SK-N-SH (cell line): ENCODE measurements around the gene PRLR. TPM values are rescaled to one million over a fixed set of nuclear protein-coding genes. Genes with fewer than 3 reads are reported as not detected.

ENCODE experiments used
- CTCF ChIA-PET: fragments of 300-600, 350-600 bp; formaldehyde crosslinking; extraction: SDS; loops from one replicate; lab custom pipeline; 2021; lab: Yijun Ruan, JAX
- POLR2A ChIA-PET: fragments of 350-600 bp; sonication (Branson Sonifier 250); formaldehyde crosslinking; extraction: SDS; loops from one replicate; lab custom pipeline; 2020; ENCODE audit warnings: antibody characterized with exemption, inconsistent platforms; lab: Yijun Ruan, JAX
- DNase-seq: peaks from one replicate; pipeline ENCODE4 v3.0.0; 2012
- H2AFZ ChIP-seq: fragments of 200-600 bp; sonication (generic); 2 replicates; pipeline ENCODE4 v1.8.1; 2016; ENCODE audit warnings: antibody characterized with exemption, mild to moderate bottlenecking, low read depth
- H3F3A ChIP-seq: fragments of 200-600 bp; sonication (generic); replicated peaks from 2 replicates; pipeline ENCODE3; 2016; ENCODE audit warnings: antibody characterized with exemption, mild to moderate bottlenecking; ENCODE audit not compliant: insufficient read depth
- H3K27ac ChIP-seq, 2 experiments: fragments of 200-500 bp in 1 of 2; fragments of 200-600 bp in 1 of 2; sonication (Bioruptor generic) in 1 of 2; sonication (generic), shearing (Covaris generic) in 1 of 2; 2 replicates each; pipeline versions ENCODE4 v1.5.1 to v1.6.1; 2014 to 2016; ENCODE audit warnings: low read depth in 2 of 2, inconsistent platforms in 1 of 2, low read length in 1 of 2, mild to moderate bottlenecking in 1 of 2, mixed read lengths in 1 of 2
- H3K27me3 ChIP-seq: fragments of 200-600 bp; sonication (generic), shearing (Covaris generic); 2 replicates; pipeline ENCODE4 v1.6.1; 2016; ENCODE audit warnings: mixed run types; ENCODE audit not compliant: insufficient read depth
- H3K36me3 ChIP-seq, 2 experiments: fragments of 200-500 bp in 1 of 2; fragments of 200-600 bp in 1 of 2; sonication (Bioruptor generic) in 1 of 2; sonication (generic) in 1 of 2; replicated peaks in 1 of 2; 2 replicates each; pipeline versions ENCODE3 to v1.5.1; 2014 to 2016; ENCODE audit warnings: low read length in 1 of 2, mild to moderate bottlenecking in 1 of 2; ENCODE audit not compliant: insufficient read depth in 2 of 2, control insufficient read depth in 1 of 2
- H3K4me1 ChIP-seq, 2 experiments: fragments of 200-500 bp in 1 of 2; fragments of 200-600 bp in 1 of 2; sonication (Bioruptor generic) in 1 of 2; sonication (generic), shearing (Covaris generic) in 1 of 2; 2 replicates each; pipeline versions ENCODE4 v1.5.1 to v1.6.1; 2014 to 2016; ENCODE audit warnings: low read depth in 1 of 2, low read length in 1 of 2, mixed run types in 1 of 2; ENCODE audit not compliant: insufficient read depth in 2 of 2, control insufficient read depth in 1 of 2
- H3K4me2 ChIP-seq: fragments of 200-600 bp; sonication (generic), shearing (Covaris generic); 2 replicates; pipeline ENCODE4 v1.6.1; 2017; ENCODE audit warnings: mixed run types
- H3K4me3 ChIP-seq, 2 experiments: fragments of 200-500 bp in 1 of 2; fragments of 200-600 bp in 1 of 2; sonication (Bioruptor generic) in 1 of 2; sonication (generic), shearing (Covaris generic) in 1 of 2; 2 replicates each; pipeline versions ENCODE4 v1.5.1 to v1.8.1; 2014 to 2016; ENCODE audit warnings: low read depth in 2 of 2, inconsistent platforms in 1 of 2, low read length in 1 of 2, mild to moderate bottlenecking in 1 of 2, mixed read lengths in 1 of 2, moderate library complexity in 1 of 2
- H3K79me2 ChIP-seq: fragments of 200-600 bp; sonication (generic); 2 replicates; pipeline ENCODE4 v1.8.1; 2017; ENCODE audit warnings: mild to moderate bottlenecking; ENCODE audit not compliant: insufficient read depth
- H3K9ac ChIP-seq: fragments of 200-600 bp; sonication (generic); 2 replicates; pipeline ENCODE4 v1.6.1; 2017; ENCODE audit warnings: mixed run types
- H3K9me2 ChIP-seq: fragments of 200-600 bp; sonication (generic); 2 replicates; pipeline ENCODE4 v1.6.1; 2017; ENCODE audit warnings: mixed run types
- H3K9me3 ChIP-seq: fragments of 200-600 bp; sonication (generic); 2 replicates; pipeline ENCODE4 v1.6.1; 2017; ENCODE audit warnings: mixed run types, mild to moderate bottlenecking, moderate library complexity
- H4K20me1 ChIP-seq: fragments of 200-600 bp; sonication (generic); 2 replicates; pipeline ENCODE4 v1.6.1; 2017; ENCODE audit warnings: mild to moderate bottlenecking, mixed run types; ENCODE audit not compliant: insufficient read depth
- CHD2 ChIP-seq: fragments of 150-350 bp; IDR thresholded peaks from 2 replicates; pipeline ENCODE4 v1.6.1; 2018; ENCODE audit warnings: low read length; ENCODE audit not compliant: partially characterized antibody
- FOXJ3 ChIP-seq: sonication (generic); formaldehyde crosslinking; IDR thresholded peaks from 2 replicates; pipeline ENCODE4 v1.5.1; 2020; ENCODE audit warnings: mild to moderate bottlenecking, missing genetic modification reagents
- GABPA ChIP-seq: IDR thresholded peaks from 2 replicates; pipeline ENCODE4 v1.4.0; 2012; ENCODE audit warnings: low read depth, mild to moderate bottlenecking
- JUND ChIP-seq: IDR thresholded peaks from 2 replicates; pipeline ENCODE4 v1.4.0; 2012
- RAD21 ChIP-seq: IDR thresholded peaks from 2 replicates; pipeline ENCODE4 v1.6.1; 2012; ENCODE audit warnings: mild to moderate bottlenecking, low read length
- REST ChIP-seq: IDR thresholded peaks from 2 replicates; pipeline ENCODE4 v1.6.1; 2012; ENCODE audit warnings: mild to moderate bottlenecking, low read depth, low read length, moderate library complexity
- RFX5 ChIP-seq: IDR thresholded peaks from 2 replicates; pipeline ENCODE4 v1.6.1; 2012; ENCODE audit warnings: mild to moderate bottlenecking, improper control_type of control experiment, low read length
- SIN3A ChIP-seq: IDR thresholded peaks from 2 replicates; pipeline ENCODE4 v1.6.1; 2012; ENCODE audit warnings: low read depth, mild to moderate bottlenecking, low read length, moderate library complexity, borderline replicate concordance
- SMC3 ChIP-seq: IDR thresholded peaks from 2 replicates; pipeline ENCODE4 v1.6.1; 2012; ENCODE audit warnings: low read depth, low read length, improper control_type of control experiment
- TAF1 ChIP-seq: IDR thresholded peaks from 2 replicates; pipeline ENCODE4 v1.6.1; 2012; ENCODE audit warnings: low read depth, mild to moderate bottlenecking, low read length, moderate library complexity, borderline replicate concordance
- USF2 ChIP-seq: fragments of 150-350 bp; IDR thresholded peaks from 2 replicates; pipeline ENCODE4 v1.6.1; 2017; ENCODE audit warnings: antibody characterized with exemption, low read length, low read depth, borderline replicate concordance
- WGBS: methylation state at CpG from one replicate; pipeline ENCODE4 v1.1.6; 2017; ENCODE audit warnings: low lambda C conversion rate; 5-methylcytosine and 5-hydroxymethylcytosine counted together
- polyA plus RNA-seq, 3 experiments: library from polyadenylated mRNA; depleted of rRNA; stranded (reverse); fragments of >200 nt; gene quantifications; 2 replicates each; pipeline ENCODE4 v1.2.3, GENCODE V29; 2012
- TF ChIP-seq, protein P1 (sequence below): fragments of 150-350 bp; IDR thresholded peaks from 2 replicates; pipeline ENCODE4 v1.6.1; 2016; ENCODE audit warnings: mild to moderate bottlenecking, low read depth, low read length
- TF ChIP-seq, protein P2 (sequence below): IDR thresholded peaks from 2 replicates; pipeline ENCODE4 v1.4.0; 2012; ENCODE audit warnings: low read depth
- TF ChIP-seq, protein P3 (sequence below): IDR thresholded peaks from 2 replicates; pipeline ENCODE4 v1.4.0; 2012; ENCODE audit warnings: low read depth, borderline replicate concordance
- TF ChIP-seq, protein P4 (sequence below): fragments of 200-600 bp; sonication (generic); IDR thresholded peaks from 2 replicates; pipeline ENCODE4 v1.6.1; 2017; ENCODE audit warnings: antibody characterized with exemption, mild to moderate bottlenecking, moderate library complexity

PRLR gene
- polyA plus RNA-seq, 1 of the 3 experiments (the other 2 are of a cell fraction): 0.13 TPM

- no peaks in the 10 kb centered on the region for H4K20me1 ChIP-seq
- no peak overlapping the region for H3K4me3 ChIP-seq
- TF ChIP-seq, protein P1, sequence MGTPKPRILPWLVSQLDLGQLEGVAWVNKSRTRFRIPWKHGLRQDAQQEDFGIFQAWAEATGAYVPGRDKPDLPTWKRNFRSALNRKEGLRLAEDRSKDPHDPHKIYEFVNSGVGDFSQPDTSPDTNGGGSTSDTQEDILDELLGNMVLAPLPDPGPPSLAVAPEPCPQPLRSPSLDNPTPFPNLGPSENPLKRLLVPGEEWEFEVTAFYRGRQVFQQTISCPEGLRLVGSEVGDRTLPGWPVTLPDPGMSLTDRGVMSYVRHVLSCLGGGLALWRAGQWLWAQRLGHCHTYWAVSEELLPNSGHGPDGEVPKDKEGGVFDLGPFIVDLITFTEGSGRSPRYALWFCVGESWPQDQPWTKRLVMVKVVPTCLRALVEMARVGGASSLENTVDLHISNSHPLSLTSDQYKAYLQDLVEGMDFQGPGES: no peak
- TF ChIP-seq TAF1: no peak
- no peak for TF ChIP-seq REST
- TF ChIP-seq RAD21: no peak
- TF ChIP-seq, protein P2, sequence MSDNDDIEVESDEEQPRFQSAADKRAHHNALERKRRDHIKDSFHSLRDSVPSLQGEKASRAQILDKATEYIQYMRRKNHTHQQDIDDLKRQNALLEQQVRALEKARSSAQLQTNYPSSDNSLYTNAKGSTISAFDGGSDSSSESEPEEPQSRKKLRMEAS: no peak
- TF ChIP-seq FOXJ3 (CRISPR knock-in tag): no peak
- TF ChIP-seq GABPA: no peak
- TF ChIP-seq, protein P3, sequence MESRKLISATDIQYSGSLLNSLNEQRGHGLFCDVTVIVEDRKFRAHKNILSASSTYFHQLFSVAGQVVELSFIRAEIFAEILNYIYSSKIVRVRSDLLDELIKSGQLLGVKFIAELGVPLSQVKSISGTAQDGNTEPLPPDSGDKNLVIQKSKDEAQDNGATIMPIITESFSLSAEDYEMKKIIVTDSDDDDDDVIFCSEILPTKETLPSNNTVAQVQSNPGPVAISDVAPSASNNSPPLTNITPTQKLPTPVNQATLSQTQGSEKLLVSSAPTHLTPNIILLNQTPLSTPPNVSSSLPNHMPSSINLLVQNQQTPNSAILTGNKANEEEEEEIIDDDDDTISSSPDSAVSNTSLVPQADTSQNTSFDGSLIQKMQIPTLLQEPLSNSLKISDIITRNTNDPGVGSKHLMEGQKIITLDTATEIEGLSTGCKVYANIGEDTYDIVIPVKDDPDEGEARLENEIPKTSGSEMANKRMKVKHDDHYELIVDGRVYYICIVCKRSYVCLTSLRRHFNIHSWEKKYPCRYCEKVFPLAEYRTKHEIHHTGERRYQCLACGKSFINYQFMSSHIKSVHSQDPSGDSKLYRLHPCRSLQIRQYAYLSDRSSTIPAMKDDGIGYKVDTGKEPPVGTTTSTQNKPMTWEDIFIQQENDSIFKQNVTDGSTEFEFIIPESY: no peak
- TF ChIP-seq RFX5: no peak
- no peaks in the 10 kb centered on the region for H3K36me3 ChIP-seq
- H3K9ac ChIP-seq: no peak overlapping the region
- ChIA-PET POLR2A (no interaction called here), CTCF (no interaction called here)
- H2AFZ ChIP-seq: no peak overlapping the region
- no peak overlapping the region for H3K4me2 ChIP-seq
- DNase-seq: no peak
- H3F3A ChIP-seq: peaks cover 4% of the 10 kb centered on the region
- H3K4me1 ChIP-seq: peaks cover 2 to 5% of the 10 kb centered on the region in 2 experiments; a peak in 2 of 4 replicates
- H3K9me2 ChIP-seq: no peaks in the 10 kb centered on the region
- no peak overlapping the region for H3K27ac ChIP-seq
- WGBS: 30% methylated on average over 2 of the region's 2 CpGs
- no peaks in the 10 kb centered on the region for H3K79me2 ChIP-seq
- H3K27me3 ChIP-seq: no peaks in the 10 kb centered on the region
- no peaks in the 10 kb centered on the region for H3K9me3 ChIP-seq
Measured at GRCh38 chr5:35124932-35125331, 105.4 kb downstream of the PRLR start.

DNA sequence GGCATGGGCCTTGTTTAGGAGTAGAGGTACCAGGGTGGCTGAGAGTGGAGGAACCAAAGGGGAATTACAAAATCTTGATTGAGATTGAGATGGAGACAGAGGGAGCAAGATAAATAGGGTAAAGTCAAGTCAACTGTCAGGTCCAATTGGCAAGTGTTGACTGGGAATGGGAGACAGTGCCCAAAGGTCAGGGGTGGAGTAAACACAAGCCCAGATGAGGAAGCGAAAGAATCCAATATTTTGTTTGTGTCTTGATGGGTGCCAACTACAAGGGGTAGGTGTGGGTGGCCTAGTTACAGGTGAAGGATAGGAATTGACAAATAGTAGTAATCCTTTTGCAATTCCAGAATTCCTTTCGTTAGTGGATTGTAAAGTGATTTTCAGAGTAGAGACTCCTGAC is 107.5 kb downstream of the PRLR start:
- H3K9me3 ChIP-seq: no peaks in the 10 kb centered on the region
- 39% methylated on average over 2 of the region's 2 CpGs for WGBS
- H3K27ac ChIP-seq: no peak overlapping the region
- ChIA-PET CTCF (no interaction called here), POLR2A (no interaction called here)
- H2AFZ ChIP-seq: no peak overlapping the region
- H3K9ac ChIP-seq: no peak overlapping the region
- peaks cover under 1% of the 10 kb centered on the region for H3F3A ChIP-seq
- no peak overlapping the region for H3K4me2 ChIP-seq
- TF ChIP-seq, protein P4, sequence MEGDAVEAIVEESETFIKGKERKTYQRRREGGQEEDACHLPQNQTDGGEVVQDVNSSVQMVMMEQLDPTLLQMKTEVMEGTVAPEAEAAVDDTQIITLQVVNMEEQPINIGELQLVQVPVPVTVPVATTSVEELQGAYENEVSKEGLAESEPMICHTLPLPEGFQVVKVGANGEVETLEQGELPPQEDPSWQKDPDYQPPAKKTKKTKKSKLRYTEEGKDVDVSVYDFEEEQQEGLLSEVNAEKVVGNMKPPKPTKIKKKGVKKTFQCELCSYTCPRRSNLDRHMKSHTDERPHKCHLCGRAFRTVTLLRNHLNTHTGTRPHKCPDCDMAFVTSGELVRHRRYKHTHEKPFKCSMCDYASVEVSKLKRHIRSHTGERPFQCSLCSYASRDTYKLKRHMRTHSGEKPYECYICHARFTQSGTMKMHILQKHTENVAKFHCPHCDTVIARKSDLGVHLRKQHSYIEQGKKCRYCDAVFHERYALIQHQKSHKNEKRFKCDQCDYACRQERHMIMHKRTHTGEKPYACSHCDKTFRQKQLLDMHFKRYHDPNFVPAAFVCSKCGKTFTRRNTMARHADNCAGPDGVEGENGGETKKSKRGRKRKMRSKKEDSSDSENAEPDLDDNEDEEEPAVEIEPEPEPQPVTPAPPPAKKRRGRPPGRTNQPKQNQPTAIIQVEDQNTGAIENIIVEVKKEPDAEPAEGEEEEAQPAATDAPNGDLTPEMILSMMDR: no peak
- no peak for TF ChIP-seq USF2
- no peak for TF ChIP-seq JUND
- TF ChIP-seq TAF1: no peak
- TF ChIP-seq FOXJ3 (CRISPR knock-in tag): no peak
- TF ChIP-seq GABPA: no peak
- TF ChIP-seq SIN3A: no peak
- TF ChIP-seq CHD2: no peak
- no peak for TF ChIP-seq SMC3
- no peaks in the 10 kb centered on the region for H3K27me3 ChIP-seq
- no peak overlapping the region for H3K4me3 ChIP-seq
- peaks cover 7 to 10% of the 10 kb centered on the region in 2 experiments; a peak in 2 of 4 replicates for H3K4me1 ChIP-seq
- no peaks in the 10 kb centered on the region for H3K9me2 ChIP-seq
- no peak for DNase-seq
- H3K36me3 ChIP-seq: no peaks in the 10 kb centered on the region
- no peaks in the 10 kb centered on the region for H3K79me2 ChIP-seq
- no peaks in the 10 kb centered on the region for H4K20me1 ChIP-seq
